Body of pancreas (tissue), 4 donors: ENCODE measurements around the gene HPDL. TPM values are rescaled to one million over a fixed set of nuclear protein-coding genes. Genes with fewer than 3 reads are reported as not detected.
"Not testable (repeated sequence)": the region's sequence is repeated elsewhere in the genome, so short reads cannot be mapped to it uniquely, and the experiment has no call there.

ENCODE experiments used
- ATAC-seq: fragments of 150-250 bp; one replicate; pipeline ENCODE4 v1.9.1; 2016
- DNase-seq, 4 donors: peaks; one replicate each; pipeline ENCODE4 v3.0.0-alpha.2; 2019
- H3K27ac ChIP-seq, 4 donors: fragments of 200-600 bp; sonication (generic); 1 replicate in 3 of 4; 2 replicates in 1 of 4; pipeline versions ENCODE4 v1.5.1 to v1.6.1; 2016 to 2019; ENCODE audit warnings: mild to moderate bottlenecking in 1 of 4, mixed read lengths in 1 of 4, moderate library complexity in 1 of 4
- H3K27me3 ChIP-seq, 2 donors: fragments of 200-600 bp; sonication (generic); one replicate each; pipeline ENCODE4 v1.6.0; 2016; ENCODE audit warnings: mild to moderate bottlenecking in 1 of 2
- H3K36me3 ChIP-seq, 2 donors: fragments of 200-600 bp; sonication (generic); replicated peaks in 1 of 2; 2 replicates each; pipeline ENCODE4 v1.5.1; 2016; ENCODE audit warnings: low read depth in 2 of 2; ENCODE audit not compliant: insufficient read depth in 1 of 2
- H3K4me1 ChIP-seq: fragments of 200-600 bp; sonication (generic); one replicate; pipeline ENCODE4 v1.6.0; 2016
- H3K4me3 ChIP-seq, 2 donors: fragments of 200-600 bp; sonication (generic); 1 replicate in 1 of 2; 2 replicates in 1 of 2; pipeline ENCODE4 v1.5.1; 2016 to 2019
- H3K9me3 ChIP-seq, 3 donors: fragments of 200-600 bp; sonication (generic); 1 replicate in 2 of 3; 2 replicates in 1 of 3; pipeline ENCODE4 v1.5.1; 2016
- POLR2A ChIP-seq, 3 donors: fragments of 450-650 bp; IDR thresholded peaks; one replicate each; pipeline ENCODE4 v1.6.1; 2016; ENCODE audit warnings: antibody characterized with exemption in 3 of 3, mild to moderate bottlenecking in 2 of 3
- WGBS, 2 donors: methylation state at CpG; one replicate each; pipeline ENCODE4 v1.1.5; 2017; 5-methylcytosine and 5-hydroxymethylcytosine counted together
- intact Hi-C: fragments of 100-400 bp; cut with DNase I; formaldehyde crosslinking; loops from one replicate; pipeline ENCODE4 v1.15.1; 2023
- total RNA-seq, 2 donors: library from RNA; depleted of rRNA; stranded (reverse); fragments of >200 nt; gene quantifications; one replicate each; pipeline ENCODE4 v1.1.0, GENCODE V29; 2016
- TF ChIP-seq, protein P1 (sequence below), 7 experiments: fragments of 450-650 bp in 4 of 7; fragments of 200-600 bp in 3 of 7; sonication (generic) in 3 of 7; IDR thresholded peaks; one replicate each; pipeline ENCODE4 v1.5.1; 2016 to 2019; ENCODE audit warnings: antibody characterized with exemption in 7 of 7

The HPDL gene
- total RNA-seq, 2 donors from 2014 or later, result 0.26 TPM; not detected in 1

DNA sequence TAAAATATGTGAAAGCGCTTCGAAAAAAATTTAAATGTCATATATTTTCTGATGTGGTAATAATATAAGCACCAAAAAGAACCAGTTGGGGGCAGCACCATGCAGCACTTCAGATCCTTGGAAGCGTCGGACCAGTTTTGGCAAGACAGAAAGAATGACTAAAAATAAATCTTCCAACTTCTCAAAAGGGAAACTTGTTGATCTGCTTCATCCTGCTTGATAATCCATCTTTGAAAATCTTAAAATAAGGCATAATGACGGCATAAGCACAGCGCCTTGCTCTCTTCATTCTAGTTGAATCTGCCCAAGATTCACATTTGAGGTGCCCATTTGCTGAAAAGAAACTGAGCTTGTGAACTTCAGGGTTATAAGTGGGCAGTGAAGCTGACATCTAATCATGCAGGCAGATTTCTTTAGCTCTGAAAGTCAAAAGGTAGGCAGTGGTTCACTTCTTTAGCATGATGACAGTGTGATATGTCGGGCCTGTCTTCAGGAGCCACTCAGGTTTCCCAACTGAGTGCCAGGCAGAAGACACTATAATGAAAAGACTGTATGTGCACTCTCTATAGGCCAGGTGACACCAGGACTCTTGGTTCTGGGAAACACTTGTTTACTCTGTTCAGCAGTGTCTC is 33.3 kb downstream of the HPDL start:
- Histone ChIP-seq H3K27me3 (no peaks in the 10 kb centered on the region), H3K27ac (peak overlapping the region in 1 of 4 donors; percentile 5), H3K9me3 (no peaks in the 10 kb centered on the region), H3K4me1 (peaks cover 8% of the 10 kb centered on the region), H3K4me3 (no peak overlapping the region), H3K36me3 (no peaks in the 10 kb centered on the region)
- intact Hi-C loops, result no loop called here
- WGBS, 2 donors, result 20 to 23% methylated on average over 7 of the region's 7 CpGs
- DNase-seq (peak; percentile 66 to 80 (median 73)), ATAC-seq (peak; percentile 83)
- TF ChIP-seq, protein P1, sequence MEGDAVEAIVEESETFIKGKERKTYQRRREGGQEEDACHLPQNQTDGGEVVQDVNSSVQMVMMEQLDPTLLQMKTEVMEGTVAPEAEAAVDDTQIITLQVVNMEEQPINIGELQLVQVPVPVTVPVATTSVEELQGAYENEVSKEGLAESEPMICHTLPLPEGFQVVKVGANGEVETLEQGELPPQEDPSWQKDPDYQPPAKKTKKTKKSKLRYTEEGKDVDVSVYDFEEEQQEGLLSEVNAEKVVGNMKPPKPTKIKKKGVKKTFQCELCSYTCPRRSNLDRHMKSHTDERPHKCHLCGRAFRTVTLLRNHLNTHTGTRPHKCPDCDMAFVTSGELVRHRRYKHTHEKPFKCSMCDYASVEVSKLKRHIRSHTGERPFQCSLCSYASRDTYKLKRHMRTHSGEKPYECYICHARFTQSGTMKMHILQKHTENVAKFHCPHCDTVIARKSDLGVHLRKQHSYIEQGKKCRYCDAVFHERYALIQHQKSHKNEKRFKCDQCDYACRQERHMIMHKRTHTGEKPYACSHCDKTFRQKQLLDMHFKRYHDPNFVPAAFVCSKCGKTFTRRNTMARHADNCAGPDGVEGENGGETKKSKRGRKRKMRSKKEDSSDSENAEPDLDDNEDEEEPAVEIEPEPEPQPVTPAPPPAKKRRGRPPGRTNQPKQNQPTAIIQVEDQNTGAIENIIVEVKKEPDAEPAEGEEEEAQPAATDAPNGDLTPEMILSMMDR (IDR thresholded peaks at IDR 0.05), result peak; percentile 39 to 84 (median 74)
- no peak for TF ChIP-seq POLR2A (IDR thresholded peaks at IDR 0.05)

DNA sequence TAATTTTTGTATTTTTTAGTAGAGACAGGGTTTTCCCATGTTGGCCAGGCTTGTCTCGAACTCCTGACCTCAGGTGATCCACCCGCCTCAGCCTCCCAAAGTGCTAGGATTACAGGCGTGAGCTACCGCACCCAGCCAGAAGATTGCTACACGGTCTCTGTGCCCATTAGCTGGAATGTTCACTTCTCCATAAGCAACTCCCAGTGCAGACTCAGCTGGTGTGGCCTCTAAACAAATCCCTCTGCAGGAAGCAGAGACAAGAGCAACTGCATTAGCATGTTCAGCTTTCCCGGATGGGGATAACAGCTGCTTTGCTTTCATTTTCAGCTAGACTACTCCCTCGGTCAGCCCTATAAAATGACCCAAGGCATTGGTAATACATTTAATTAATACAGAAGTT is 34.3 kb downstream of the HPDL start:
- H3K4me3 ChIP-seq, ATAC-seq, H3K4me1 ChIP-seq, intact Hi-C loops, H3K9me3 ChIP-seq, H3K27me3 ChIP-seq, H3K36me3 ChIP-seq: not testable (repeated sequence)
- DNase-seq, result peak in 2 of 4 donors; percentile 11 to 33
- WGBS, 2 donors, result 83 to 88% methylated on average over 7 of the region's 7 CpGs
- H3K27ac ChIP-seq, result peak overlapping the region in 2 of 4 donors; percentile 5 to 16

DNA sequence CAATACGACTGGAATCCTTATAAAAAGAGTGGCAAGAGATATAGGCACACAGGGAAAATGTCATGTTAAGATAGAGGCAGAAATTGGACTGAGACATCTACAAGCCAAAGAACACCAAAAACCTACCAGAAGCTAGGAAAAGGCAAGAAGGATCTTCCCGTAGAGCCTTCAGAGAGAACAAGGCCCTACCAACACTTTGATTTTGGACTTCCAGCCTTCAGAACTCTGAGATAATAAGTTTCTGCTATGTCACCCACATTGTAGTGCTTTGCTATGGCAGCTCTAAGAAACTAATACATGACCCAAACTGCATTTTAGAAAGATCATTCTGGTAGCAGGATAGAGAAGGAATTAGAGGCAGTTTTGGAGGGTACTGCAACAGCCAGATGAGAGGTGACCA is 37.6 kb downstream of the HPDL start:
- no peaks in the 10 kb centered on the region for H3K9me3 ChIP-seq
- H3K27ac ChIP-seq, result no peak overlapping the region
- ATAC-seq (no peak), DNase-seq (no peak)
- intact Hi-C loops, result no loop called here
- no peaks in the 10 kb centered on the region for H3K36me3 ChIP-seq
- WGBS, 2 donors, result 80 to 90% methylated on average over 2 of the region's 2 CpGs
- no peaks in the 10 kb centered on the region for H3K27me3 ChIP-seq
- no peak overlapping the region for H3K4me3 ChIP-seq
- H3K4me1 ChIP-seq, result peaks cover 8% of the 10 kb centered on the region
- TF ChIP-seq POLR2A (IDR thresholded peaks at IDR 0.05), result no peak
- TF ChIP-seq, protein P1 (IDR thresholded peaks at IDR 0.05), result no peak

DNA sequence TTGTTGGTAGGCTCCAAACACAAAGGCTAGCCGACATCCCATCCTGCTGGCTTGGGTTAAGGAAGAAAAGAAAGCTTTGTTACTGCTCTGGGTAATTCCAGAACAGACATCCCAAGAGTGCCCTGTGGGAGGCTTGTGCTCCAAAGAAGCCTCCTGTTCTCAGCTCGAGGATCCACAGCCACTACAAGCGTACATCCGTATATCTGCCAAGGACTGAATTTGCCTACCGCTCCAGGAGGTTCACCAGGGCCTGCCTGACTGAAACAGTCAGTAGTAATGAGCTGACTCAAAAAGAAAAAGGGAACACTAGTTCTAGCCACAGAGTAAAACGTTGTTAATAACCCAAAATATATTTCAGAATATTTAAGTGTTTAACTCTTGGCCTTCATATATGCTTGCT is 38.4 kb downstream of the HPDL start:
- no peaks in the 10 kb centered on the region for H3K36me3 ChIP-seq
- DNase-seq, result no peak
- WGBS, 2 donors, result 82 to 90% methylated on average over 6 of the region's 6 CpGs
- H3K9me3 ChIP-seq, result no peaks in the 10 kb centered on the region
- ATAC-seq, result no peak
- H3K27ac ChIP-seq, result no peak overlapping the region
- peaks cover 4% of the 10 kb centered on the region for H3K4me1 ChIP-seq
- H3K4me3 ChIP-seq, result no peak overlapping the region
- TF ChIP-seq, protein P1 (IDR thresholded peaks at IDR 0.05), result no peak
- no peak for TF ChIP-seq POLR2A (IDR thresholded peaks at IDR 0.05)
- intact Hi-C loops, result no loop called here
- no peaks in the 10 kb centered on the region for H3K27me3 ChIP-seq

DNA sequence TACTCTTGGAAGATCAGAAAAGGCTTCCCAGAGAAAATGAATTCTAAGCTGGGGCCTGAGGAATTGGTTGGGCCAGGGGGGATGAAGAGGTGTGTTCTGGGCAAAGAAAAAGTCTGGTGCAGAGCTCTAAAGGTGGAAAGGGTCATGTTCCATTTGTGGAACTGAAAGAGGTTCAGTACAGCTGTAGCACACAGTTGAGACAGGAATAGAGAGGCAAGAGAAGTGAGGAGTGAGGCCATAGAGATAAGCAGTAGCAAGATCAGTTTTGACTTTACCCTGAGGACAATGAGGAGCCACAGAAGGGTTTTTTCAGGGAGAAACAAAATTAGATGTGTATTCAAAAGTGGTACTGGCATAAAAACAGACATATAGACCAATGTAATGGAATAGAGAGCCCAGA is 43.9 kb downstream of the HPDL start:
- H3K36me3 ChIP-seq, result no peaks in the 10 kb centered on the region
- intact Hi-C loops, result no loop called here
- H3K4me1 ChIP-seq, result no peaks in the 10 kb centered on the region
- no peak overlapping the region for H3K4me3 ChIP-seq
- DNase-seq (no peak), ATAC-seq (no peak)
- H3K27me3 ChIP-seq, result no peaks in the 10 kb centered on the region
- no peak overlapping the region for H3K27ac ChIP-seq
- no peaks in the 10 kb centered on the region for H3K9me3 ChIP-seq
- no peak for TF ChIP-seq POLR2A (IDR thresholded peaks at IDR 0.05)
- TF ChIP-seq, protein P1 (IDR thresholded peaks at IDR 0.05), result no peak
